B cell (primary cell): ENCODE data around the gene ZNF597. TPM values are rescaled to one million over a fixed set of nuclear protein-coding genes. Genes with fewer than 3 reads are reported as not detected.
"Not testable (repeated sequence)": the region's sequence is repeated elsewhere in the genome, so short reads cannot be mapped to it uniquely, and the experiment has no call there.

Source experiments
- ATAC-seq: fragments of 200-7000 bp; cut with Tn5 transposase; one replicate; pipeline ENCODE4 v1.10.0; 2021; ENCODE audit warnings: low read depth, mild to moderate bottlenecking, moderate number of reproducible peaks, moderate library complexity
- CTCF ChIA-PET: fragments of 350-600 bp; sonication (Branson Sonifier 250); formaldehyde crosslinking; loops from one replicate; lab custom pipeline; 2021; ENCODE audit warnings: antibody characterized with exemption, inconsistent platforms; lab: Charles Lee
- POLR2A ChIA-PET: fragments of 350-600 bp; sonication (Branson Sonifier 250); formaldehyde crosslinking; loops from one replicate; lab custom pipeline; 2021; ENCODE audit warnings: antibody characterized with exemption; lab: Charles Lee
- DNase-seq: peaks from one replicate; pipeline ENCODE4 v3.0.0; 2013
- H2AFZ ChIP-seq: 2 replicates; pipeline ENCODE4 v1.6.1; 2012; ENCODE audit warnings: mild to moderate bottlenecking, low read depth, low read length; ENCODE audit not compliant: insufficient read depth, poor library complexity, severe bottlenecking
- H3K27ac ChIP-seq, 2 donors: 1 replicate in 1 of 2; 2 replicates in 1 of 2; pipeline ENCODE4 v1.5.1; 2012 to 2013; ENCODE audit warnings: low read length in 2 of 2, mild to moderate bottlenecking in 2 of 2, moderate library complexity in 1 of 2
- H3K27me3 ChIP-seq, 4 experiments: fragments of 200-600 bp in 1 of 4; sonication (generic) in 1 of 4; replicated peaks in 1 of 4; 1 replicate in 2 of 4; 2 replicates in 2 of 4; pipeline versions ENCODE4 v1.6.1 to v1.7.0; 2013 to 2016; ENCODE audit warnings: low read length in 3 of 4, mild to moderate bottlenecking in 2 of 4, mixed read lengths in 1 of 4, moderate library complexity in 1 of 4; ENCODE audit not compliant: insufficient read depth in 4 of 4, control insufficient read depth in 3 of 4; ENCODE audit errors: control extremely low read depth in 1 of 4
- H3K36me3 ChIP-seq, 2 experiments: replicated peaks in 1 of 2; 1 replicate in 1 of 2; 2 replicates in 1 of 2; pipeline versions ENCODE4 v1.6.1 to v1.7.1; 2013; ENCODE audit warnings: low read length in 1 of 2; ENCODE audit not compliant: insufficient read depth in 2 of 2, control insufficient read depth in 1 of 2; ENCODE audit errors: control extremely low read depth in 1 of 2, extremely low read depth in 1 of 2
- H3K4me1 ChIP-seq, 2 donors: fragments of 200-600 bp in 1 of 2; sonication (generic) in 1 of 2; 1 replicate in 1 of 2; 2 replicates in 1 of 2; pipeline versions ENCODE4 v1.5.1 to v1.6.1; 2013 to 2017; ENCODE audit warnings: low read length in 2 of 2; ENCODE audit not compliant: control insufficient read depth in 2 of 2, insufficient read depth in 2 of 2
- H3K4me2 ChIP-seq: replicated peaks from 2 replicates; pipeline ENCODE3; 2012; ENCODE audit warnings: mild to moderate bottlenecking, low read depth, low read length; ENCODE audit not compliant: poor library complexity, severe bottlenecking
- H3K4me3 ChIP-seq, 5 experiments: fragments of 200-600 bp in 1 of 5; sonication (generic) in 1 of 5; 1 replicate in 3 of 5; 2 replicates in 2 of 5; pipeline versions ENCODE4 v1.5.1 to v1.7.0; 2011 to 2016; ENCODE audit warnings: low read length in 4 of 5, mild to moderate bottlenecking in 4 of 5, low read depth in 2 of 5, control low read depth in 1 of 5, moderate library complexity in 1 of 5; ENCODE audit not compliant: insufficient read depth in 1 of 5; ENCODE audit errors: control extremely low read depth in 1 of 5, extremely low read depth in 1 of 5
- H3K79me2 ChIP-seq: fragments of 200-600 bp; sonication (generic); one replicate; pipeline ENCODE4 v1.6.0; 2016; ENCODE audit warnings: low read length; ENCODE audit not compliant: control insufficient read depth, insufficient read depth
- H3K9ac ChIP-seq: fragments of 200-600 bp; sonication (generic); 2 replicates; pipeline ENCODE4 v1.6.1; 2017; ENCODE audit warnings: mild to moderate bottlenecking, low read length, moderate library complexity
- H3K9me3 ChIP-seq, 3 donors: one replicate each; pipeline versions ENCODE4 v1.6.1 to v1.7.1; 2013; ENCODE audit warnings: low read length in 2 of 3; ENCODE audit not compliant: control insufficient read depth in 2 of 3, insufficient read depth in 1 of 3; ENCODE audit errors: control extremely low read depth in 1 of 3
- H4K20me1 ChIP-seq: 2 replicates; pipeline ENCODE4 v1.6.0; 2012; ENCODE audit warnings: mild to moderate bottlenecking, low read length; ENCODE audit not compliant: insufficient read depth, control insufficient read depth, poor library complexity, severe bottlenecking
- H3K27ac Mint-ChIP-seq: one replicate; pipeline ENCODE4 v1.8.0; 2021; ENCODE audit warnings: mixed read lengths
- H3K27me3 Mint-ChIP-seq: one replicate; pipeline ENCODE4 v1.8.0; 2021; ENCODE audit warnings: mixed read lengths
- H3K4me1 Mint-ChIP-seq: one replicate; pipeline ENCODE4 v1.8.0; 2021; ENCODE audit warnings: mixed read lengths
- H3K4me3 Mint-ChIP-seq: one replicate; pipeline ENCODE4 v1.8.0; 2021; ENCODE audit warnings: mixed read lengths
- H3K9me3 Mint-ChIP-seq: one replicate; pipeline ENCODE4 v1.8.0; 2022; ENCODE audit warnings: mixed read lengths; ENCODE audit not compliant: insufficient read depth
- CTCF ChIP-seq: fragments of 200-600 bp; IDR thresholded peaks from one replicate; pipeline ENCODE4 v1.8.0; 2022; ENCODE audit warnings: antibody characterized with exemption, mild to moderate bottlenecking
- EZH2 ChIP-seq: IDR thresholded peaks from 2 replicates; pipeline ENCODE4 v1.6.1; 2012; ENCODE audit warnings: borderline replicate concordance, low read depth, mild to moderate bottlenecking, moderate library complexity, low read length; ENCODE audit not compliant: insufficient read depth, poor library complexity, severe bottlenecking
- WGBS: methylation state at CpG from one replicate; pipeline ENCODE4 v1.1.5; 2013; ENCODE audit warnings: missing lambda C conversion rate; ENCODE audit not compliant: insufficient coverage; 5-methylcytosine and 5-hydroxymethylcytosine counted together
- intact Hi-C: fragments of 100-400 bp; cut with micrococcal nuclease; formaldehyde crosslinking; loops from one replicate; pipeline ENCODE4 v1.10.0; 2022
- polyA plus RNA-seq: library from polyadenylated mRNA; depleted of rRNA; stranded (reverse); fragments of >200 nt; gene quantifications from 2 replicates; pipeline ENCODE4 v1.2.3, GENCODE V29; 2012
- total RNA-seq, 2 donors: library from RNA; stranded (reverse); fragments of 120-200 nt in 1 of 2; gene quantifications; 1 replicate in 1 of 2; 2 replicates in 1 of 2; pipeline versions ENCODE4 v1.2.3 to v1.2.4, GENCODE V29; 2013 to 2022

The ZNF597 gene
- total and polyA plus RNA-seq, 2 donors (not counting 1 experiment from before 2014, with no cell fraction given), result 1.3 to 5.0 TPM

GRCh38 chr16:3475604-3476375 is 32.5 kb upstream of the ZNF597 start:
- POLR2A ChIA-PET, result no interaction called here
- ATAC-seq (no peak), DNase-seq (no peak)
- H3K27me3 ChIP-seq, result no peaks in the 10 kb centered on the region
- H3K27ac Mint-ChIP-seq, result no peak overlapping the region
- H3K9me3 Mint-ChIP-seq, result no peaks in the 10 kb centered on the region
- H3K9me3 ChIP-seq, result peaks cover 0 to 26% (median 6%) of the 10 kb centered on the region in 3 donors
- no peaks in the 10 kb centered on the region for H3K4me1 ChIP-seq
- H3K79me2 ChIP-seq, result peaks cover 69% of the 10 kb centered on the region
- H3K4me3 Mint-ChIP-seq, result no peak overlapping the region
- WGBS, result 97% methylated on average over 22 of the region's 29 CpGs
- no peak overlapping the region for H3K4me2 ChIP-seq
- H3K4me3 ChIP-seq, result no peak overlapping the region
- no peak overlapping the region for H2AFZ ChIP-seq
- no peak for TF ChIP-seq EZH2
- TF ChIP-seq CTCF, result no peak
- no peak overlapping the region for H3K9ac ChIP-seq
- no peaks in the 10 kb centered on the region for H3K27me3 Mint-ChIP-seq
- intact Hi-C loops, result no loop called here
- H3K27ac ChIP-seq, result no peak overlapping the region
- CTCF ChIA-PET, result no interaction called here
- peaks cover 51% of the 10 kb centered on the region for H4K20me1 ChIP-seq
- H3K4me1 Mint-ChIP-seq, result peaks cover 6% of the 10 kb centered on the region
- peaks cover 0 to 20% of the 10 kb centered on the region in 2 experiments for H3K36me3 ChIP-seq

- H3K27me3 ChIP-seq, H2AFZ ChIP-seq, H3K9me3 Mint-ChIP-seq, H3K4me1 ChIP-seq, H3K27ac Mint-ChIP-seq, H3K9ac ChIP-seq, H3K27me3 Mint-ChIP-seq, H3K4me3 ChIP-seq, H3K4me2 ChIP-seq, POLR2A ChIA-PET, DNase-seq, H3K4me1 Mint-ChIP-seq, ATAC-seq, H3K27ac ChIP-seq, intact Hi-C loops, H3K4me3 Mint-ChIP-seq: not testable (repeated sequence)
- H3K79me2 ChIP-seq, result peaks cover 78% of the 10 kb centered on the region
- 80% methylated on average over 1 of the region's 7 CpGs for WGBS
- H3K9me3 ChIP-seq, result peaks cover 0 to 26% (median 6%) of the 10 kb centered on the region in 3 donors
- H4K20me1 ChIP-seq, result peaks cover 58% of the 10 kb centered on the region
- CTCF ChIA-PET, result interaction anchor here (1.0 kb wide), 1 partner anchor 11 kb away, joined by 4 read pairs; no protein-coding TSS in a partner anchor
- peaks cover 0 to 16% of the 10 kb centered on the region in 2 experiments for H3K36me3 ChIP-seq
Observed at GRCh38 chr16:3474870-3475269, 31.6 kb upstream of the ZNF597 start.
